ENCODE data around the gene SLC39A10. TPM values are rescaled to one million over a fixed set of nuclear protein-coding genes. Genes with fewer than 3 reads are reported as not detected.

The SLC39A10 gene
- total RNA-seq, 1 experiment from 2014 or later = 167 TPM

GRCh38 chr2:195782156-195782555, 125.1 kb downstream of the SLC39A10 start:
- ATAC-seq (no peak), DNase-seq (ENCODE audit: low spot score) (no peak)
- H3K27ac Mint-ChIP-seq = no peak overlapping the region
- H3K36me3 Mint-ChIP-seq = no peaks in the 10 kb centered on the region
- no peaks in the 10 kb centered on the region for H3K27me3 Mint-ChIP-seq (ENCODE audit: low read depth)
- POLR2A ChIA-PET = no interaction called here
- no peak for TF ChIP-seq MAX (CRISPR knock-in tag; IDR thresholded peaks at IDR 0.05)
- no peak for TF ChIP-seq MXD4 (CRISPR knock-in tag; IDR thresholded peaks at IDR 0.05; ENCODE audit: borderline replicate concordance)
- TF ChIP-seq NFATC4 (CRISPR knock-in tag; IDR thresholded peaks at IDR 0.05) = no peak
- TF ChIP-seq FOXP4 (CRISPR knock-in tag; IDR thresholded peaks at IDR 0.05) = no peak
- TF ChIP-seq TEAD4 (CRISPR knock-in tag; IDR thresholded peaks at IDR 0.05) = no peak
- TF ChIP-seq NFE2L1 (CRISPR knock-in tag; IDR thresholded peaks at IDR 0.05) = no peak
- no peak for TF ChIP-seq FOXP1 (CRISPR knock-in tag; IDR thresholded peaks at IDR 0.05; ENCODE audit: borderline replicate concordance)
- TF ChIP-seq KAT7 (CRISPR knock-in tag; IDR thresholded peaks at IDR 0.05; ENCODE audit: borderline replicate concordance) = no peak
- no peak for TF ChIP-seq RORB (CRISPR knock-in tag; IDR thresholded peaks at IDR 0.05)
- TF ChIP-seq TCF7 (CRISPR knock-in tag; IDR thresholded peaks at IDR 0.05; ENCODE audit: low read depth) = no peak
- no peak for TF ChIP-seq GABPB1 (CRISPR knock-in tag; IDR thresholded peaks at IDR 0.05)
- TF ChIP-seq ARID4B (CRISPR knock-in tag; IDR thresholded peaks at IDR 0.05; ENCODE audit: borderline replicate concordance) = no peak
- TF ChIP-seq NFYB (CRISPR knock-in tag; conservative IDR thresholded peaks at IDR 0.05; ENCODE audit: low read depth) = no peak
- no peak for TF ChIP-seq CDX4 (CRISPR knock-in tag; IDR thresholded peaks at IDR 0.05; ENCODE audit: borderline replicate concordance)
- TF ChIP-seq HMGA2 (CRISPR knock-in tag; IDR thresholded peaks at IDR 0.05) = no peak
- no peak for TF ChIP-seq TEAD1 (CRISPR knock-in tag; IDR thresholded peaks at IDR 0.05)
- TF ChIP-seq ZNF512 (CRISPR knock-in tag; IDR thresholded peaks at IDR 0.05; ENCODE audit: borderline replicate concordance) = no peak
- no peak for TF ChIP-seq ZNF281 (CRISPR knock-in tag; IDR thresholded peaks at IDR 0.05)
- no peak for TF ChIP-seq ZSCAN18 (CRISPR knock-in tag; IDR thresholded peaks at IDR 0.05)
- no peak for TF ChIP-seq ZNF317 (CRISPR knock-in tag; IDR thresholded peaks at IDR 0.05; ENCODE audit: borderline replicate concordance, low read depth)
- H3K9me3 Mint-ChIP-seq = no peaks in the 10 kb centered on the region
- H3K4me3 Mint-ChIP-seq = no peak overlapping the region
- H3K4me1 Mint-ChIP-seq = no peaks in the 10 kb centered on the region
- CTCF ChIA-PET = no interaction called here
